SU-DHL-6 (cell line): ENCODE data around the gene BBS1.

Experiments
- H2AFZ ChIP-seq: fragments of 200-600 bp; sonication (generic); 2 replicates; pipeline ENCODE4 v1.6.1; 2014; ENCODE audit warnings: low read depth, mild to moderate bottlenecking, moderate library complexity, mixed read lengths, antibody characterized with exemption, low read length; ENCODE audit not compliant: severe bottlenecking
- H3F3A ChIP-seq: fragments of 200-600 bp; shearing (Covaris generic); 2 replicates; pipeline ENCODE4 v1.6.0; 2016; ENCODE audit warnings: antibody characterized with exemption, mild to moderate bottlenecking; ENCODE audit not compliant: insufficient read depth
- H3K27ac ChIP-seq: fragments of 200-600 bp; sonication (generic); 2 replicates; pipeline ENCODE4 v1.5.1; 2016; ENCODE audit warnings: low read depth, mild to moderate bottlenecking, low read length, moderate library complexity, mixed read lengths
- H3K27me3 ChIP-seq: fragments of 200-600 bp; sonication (generic), shearing (Covaris generic); 2 replicates; pipeline ENCODE4 v1.6.0; 2014; ENCODE audit warnings: mild to moderate bottlenecking, low read length
- H3K36me3 ChIP-seq: fragments of 200-600 bp; sonication (generic); 2 replicates; pipeline ENCODE4 v1.6.1; 2014; ENCODE audit warnings: mild to moderate bottlenecking, low read length, mixed read lengths
- H3K4me2 ChIP-seq: fragments of 300-600, 200-600 bp; shearing (Covaris generic), sonication (generic); 2 replicates; pipeline ENCODE4 v1.6.0; 2014; ENCODE audit warnings: low read length, low read depth, mild to moderate bottlenecking; ENCODE audit not compliant: poor library complexity, severe bottlenecking
- H3K4me3 ChIP-seq: fragments of 200-600 bp; sonication (generic); 2 replicates; pipeline ENCODE4 v1.5.1; 2014; ENCODE audit warnings: antibody characterized with exemption, low read length, mild to moderate bottlenecking, mixed read lengths; ENCODE audit not compliant: insufficient read depth, poor library complexity, severe bottlenecking
- H3K79me2 ChIP-seq: fragments of 200-600 bp; sonication (generic); 2 replicates; pipeline ENCODE4 v1.6.1; 2014; ENCODE audit warnings: mild to moderate bottlenecking, low read length, moderate library complexity; ENCODE audit not compliant: insufficient read depth
- H3K9ac ChIP-seq: fragments of 200-600 bp; sonication (generic); 2 replicates; pipeline ENCODE4 v1.7.0; 2014; ENCODE audit warnings: mild to moderate bottlenecking, low read length
- H3K9me2 ChIP-seq: fragments of 200-600 bp; sonication (generic); replicated peaks from 2 replicates; pipeline ENCODE4 v1.6.1; 2014; ENCODE audit warnings: low read length; ENCODE audit not compliant: insufficient read depth
- H3K9me3 ChIP-seq: fragments of 200-600 bp; sonication (generic); 2 replicates; pipeline ENCODE4 v1.6.1; 2014; ENCODE audit warnings: low read length, mixed read lengths; ENCODE audit not compliant: insufficient read depth
- H4K20me1 ChIP-seq: fragments of 200-600 bp; sonication (generic); 2 replicates; pipeline ENCODE4 v1.6.1; 2014; ENCODE audit warnings: low read depth, mild to moderate bottlenecking, antibody characterized with exemption, low read length, moderate library complexity, mixed read lengths
- EZH2phosphoT487 ChIP-seq: fragments of 200-600 bp; sonication (generic), shearing (Covaris generic); conservative IDR thresholded peaks from 2 replicates; pipeline ENCODE4 v1.6.1; 2018; ENCODE audit warnings: mild to moderate bottlenecking, antibody characterized with exemption, low read length, moderate library complexity, mixed read lengths
- TF ChIP-seq, protein P1 (sequence below): fragments of 200-600 bp; sonication (generic); IDR thresholded peaks from one replicate; pipeline ENCODE4 v1.5.1; 2017; ENCODE audit warnings: antibody characterized with exemption, mild to moderate bottlenecking, low read length, moderate library complexity; ENCODE audit not compliant: insufficient read depth, poor library complexity, severe bottlenecking

BBS1 gene

GRCh38 chr11:66568124-66568916, 57.9 kb downstream of the BBS1 start, which contains the start of gene CTSF:
CTSF (minus strand) TSS chr11:66568606; CDS start chr11:66568486, 120 bp downstream.
- Histone ChIP-seq H3K9me2 (no peaks in the 10 kb centered on the region), H2AFZ (no peak within 1 kb of the TSS), H3K27me3 (no peaks in the 10 kb centered on the region), H3K9me3 (no peaks in the 10 kb centered on the region), H3F3A (no peaks in the 10 kb centered on the region), H3K36me3 (no peaks in the 10 kb centered on the region), H3K9ac (no peak within 1 kb of the TSS), H3K4me3 (no peak within 1 kb of the TSS), H3K4me2 (no peak within 1 kb of the TSS), H4K20me1 (no peaks in the 10 kb centered on the region), H3K27ac (no peak within 1 kb of the TSS), H3K79me2 (no peaks in the 10 kb centered on the region)
- TF ChIP-seq, protein P1, sequence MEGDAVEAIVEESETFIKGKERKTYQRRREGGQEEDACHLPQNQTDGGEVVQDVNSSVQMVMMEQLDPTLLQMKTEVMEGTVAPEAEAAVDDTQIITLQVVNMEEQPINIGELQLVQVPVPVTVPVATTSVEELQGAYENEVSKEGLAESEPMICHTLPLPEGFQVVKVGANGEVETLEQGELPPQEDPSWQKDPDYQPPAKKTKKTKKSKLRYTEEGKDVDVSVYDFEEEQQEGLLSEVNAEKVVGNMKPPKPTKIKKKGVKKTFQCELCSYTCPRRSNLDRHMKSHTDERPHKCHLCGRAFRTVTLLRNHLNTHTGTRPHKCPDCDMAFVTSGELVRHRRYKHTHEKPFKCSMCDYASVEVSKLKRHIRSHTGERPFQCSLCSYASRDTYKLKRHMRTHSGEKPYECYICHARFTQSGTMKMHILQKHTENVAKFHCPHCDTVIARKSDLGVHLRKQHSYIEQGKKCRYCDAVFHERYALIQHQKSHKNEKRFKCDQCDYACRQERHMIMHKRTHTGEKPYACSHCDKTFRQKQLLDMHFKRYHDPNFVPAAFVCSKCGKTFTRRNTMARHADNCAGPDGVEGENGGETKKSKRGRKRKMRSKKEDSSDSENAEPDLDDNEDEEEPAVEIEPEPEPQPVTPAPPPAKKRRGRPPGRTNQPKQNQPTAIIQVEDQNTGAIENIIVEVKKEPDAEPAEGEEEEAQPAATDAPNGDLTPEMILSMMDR = no peak
- TF ChIP-seq EZH2phosphoT487 = no peak

DNA sequence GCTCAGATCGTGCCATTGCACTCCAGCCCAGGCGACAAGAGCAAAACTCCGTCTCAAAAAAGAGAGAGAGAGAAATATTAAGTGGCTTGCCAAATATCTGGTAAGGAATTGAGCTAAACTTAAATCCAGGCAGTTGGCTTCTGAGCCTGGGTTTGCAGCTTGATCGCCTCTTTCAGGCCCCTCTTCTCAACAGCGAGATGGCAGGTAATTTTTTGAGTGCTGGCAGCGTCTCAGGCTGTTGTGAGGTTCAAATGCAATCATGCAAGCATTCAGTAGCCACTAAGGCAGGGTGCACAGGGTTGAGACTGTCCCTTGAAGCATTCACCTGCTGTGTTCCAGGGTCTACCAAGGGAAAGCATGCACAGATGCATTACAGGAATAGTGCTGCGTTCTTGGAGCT, 58.6 kb downstream of the BBS1 start:
- TF ChIP-seq, protein P1 = no peak
- TF ChIP-seq EZH2phosphoT487 = no peak
- Histone ChIP-seq H2AFZ (no peak overlapping the region), H3K9ac (no peak overlapping the region)

DNA sequence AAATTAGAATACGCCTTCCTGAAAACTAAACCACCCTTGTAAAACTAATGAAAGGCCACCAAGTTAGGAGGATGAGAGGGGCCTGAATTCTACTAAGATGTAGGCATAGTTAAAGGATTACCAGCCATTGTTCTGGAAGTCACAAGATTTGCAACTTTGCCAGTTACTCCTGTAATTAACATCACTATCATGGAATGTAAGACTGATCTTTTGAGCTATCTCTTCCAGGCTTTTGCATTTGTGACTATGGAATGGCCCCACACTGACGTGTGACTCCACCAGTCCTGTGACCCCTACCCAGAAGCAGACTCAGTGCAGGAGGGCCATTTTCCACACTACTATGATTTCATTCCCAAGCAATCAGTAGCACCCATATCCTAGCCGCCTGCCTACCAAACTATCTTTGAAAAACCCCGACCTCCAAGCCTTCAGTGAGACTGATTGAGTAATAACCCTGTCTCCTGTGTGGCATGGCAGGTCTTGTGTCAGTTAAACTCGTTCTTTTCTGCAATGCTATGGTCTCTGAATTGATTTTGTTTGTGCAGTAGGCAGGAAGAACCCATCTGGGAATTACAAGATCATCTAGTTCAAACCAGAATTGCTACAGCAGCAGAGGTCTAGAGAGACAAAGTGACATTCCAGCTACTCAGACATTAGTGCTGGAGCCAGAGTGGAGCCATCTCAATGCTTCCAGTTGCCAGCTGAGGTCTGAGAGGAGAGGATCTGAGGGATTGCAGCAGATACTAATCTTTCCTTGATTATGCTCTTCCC, 59.8 kb downstream of the BBS1 start:
- H4K20me1 ChIP-seq = no peaks in the 10 kb centered on the region
- no peak overlapping the region for H3K9ac ChIP-seq
- no peak for TF ChIP-seq EZH2phosphoT487
- TF ChIP-seq, protein P1 = no peak
- no peaks in the 10 kb centered on the region for H3K9me2 ChIP-seq
- H3K36me3 ChIP-seq = no peaks in the 10 kb centered on the region
- no peak overlapping the region for H3K4me3 ChIP-seq
- H2AFZ ChIP-seq = no peak overlapping the region
- H3K27ac ChIP-seq = no peak overlapping the region
- no peak overlapping the region for H3K4me2 ChIP-seq
- H3K9me3 ChIP-seq = no peaks in the 10 kb centered on the region
- H3K27me3 ChIP-seq = no peaks in the 10 kb centered on the region
- H3F3A ChIP-seq = no peaks in the 10 kb centered on the region
- H3K79me2 ChIP-seq = no peaks in the 10 kb centered on the region

More for the DNA sequence above, 58.6 kb downstream of the BBS1 start:
- no peak overlapping the region for H3K4me3 ChIP-seq
- H4K20me1 ChIP-seq = no peaks in the 10 kb centered on the region
- H3K27ac ChIP-seq = no peak overlapping the region
- no peaks in the 10 kb centered on the region for H3K9me2 ChIP-seq
- no peaks in the 10 kb centered on the region for H3K9me3 ChIP-seq
- no peak overlapping the region for H3K4me2 ChIP-seq
- no peaks in the 10 kb centered on the region for H3F3A ChIP-seq
- no peaks in the 10 kb centered on the region for H3K36me3 ChIP-seq
- H3K79me2 ChIP-seq = no peaks in the 10 kb centered on the region
- H3K27me3 ChIP-seq = no peaks in the 10 kb centered on the region
